ENCODE measurements around the gene PGLYRP4. TPM values are rescaled to one million over a fixed set of nuclear protein-coding genes. Genes with fewer than 3 reads are reported as not detected.

PGLYRP4 gene
- total and polyA plus RNA-seq, 7 donors: not detected

DNA sequence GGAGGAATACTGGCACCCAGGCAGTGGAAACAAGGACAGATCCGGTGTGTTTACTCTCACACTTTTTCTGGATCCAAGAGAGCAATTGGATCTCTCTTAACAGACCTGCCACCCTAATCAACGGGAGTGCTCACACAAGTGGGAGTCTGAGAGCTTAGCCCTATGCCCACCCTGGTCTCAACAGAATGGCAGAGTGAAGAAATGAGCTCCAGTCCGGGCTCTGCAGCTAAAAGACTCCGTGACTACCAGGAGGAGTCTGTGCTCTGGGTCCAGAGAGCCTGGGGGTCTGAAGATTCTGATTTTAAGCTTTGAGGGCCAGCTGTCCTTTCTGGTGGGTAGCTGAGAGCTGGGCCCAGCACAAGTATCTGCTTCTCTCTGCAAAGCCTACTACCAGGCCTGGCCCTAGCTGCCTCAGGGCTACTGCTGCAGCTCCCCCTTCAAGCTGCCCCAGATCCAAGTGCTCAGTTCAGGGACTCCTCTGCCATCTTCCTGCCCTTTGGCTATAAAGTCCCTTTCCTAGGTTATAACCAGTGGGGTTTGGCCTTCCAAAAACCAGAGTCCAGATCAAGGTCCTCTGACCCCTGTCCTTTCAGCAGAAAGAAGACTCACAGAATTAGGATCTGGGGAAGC lies 13.0 kb upstream of the PGLYRP4 start:
- Histone ChIP-seq H3K27ac (no peak overlapping the region), H3K27me3 (ENCODE audit: insufficient read depth in 3 of 3, low read length in 2 of 3) (no peaks in the 10 kb centered on the region), H3K9me3 (no peaks in the 10 kb centered on the region), H3K4me3 (no peak overlapping the region), H3K36me3 (ENCODE audit: insufficient read depth in 1 of 2, low read depth in 1 of 2) (no peaks in the 10 kb centered on the region), H3K4me1 (no peaks in the 10 kb centered on the region)
- intact Hi-C loops (cut with DNase I): no loop called here
- 77 to 86% (median 82%) methylated on average over 4 of the region's 4 CpGs for WGBS, 3 donors
- TF ChIP-seq, protein P1, sequence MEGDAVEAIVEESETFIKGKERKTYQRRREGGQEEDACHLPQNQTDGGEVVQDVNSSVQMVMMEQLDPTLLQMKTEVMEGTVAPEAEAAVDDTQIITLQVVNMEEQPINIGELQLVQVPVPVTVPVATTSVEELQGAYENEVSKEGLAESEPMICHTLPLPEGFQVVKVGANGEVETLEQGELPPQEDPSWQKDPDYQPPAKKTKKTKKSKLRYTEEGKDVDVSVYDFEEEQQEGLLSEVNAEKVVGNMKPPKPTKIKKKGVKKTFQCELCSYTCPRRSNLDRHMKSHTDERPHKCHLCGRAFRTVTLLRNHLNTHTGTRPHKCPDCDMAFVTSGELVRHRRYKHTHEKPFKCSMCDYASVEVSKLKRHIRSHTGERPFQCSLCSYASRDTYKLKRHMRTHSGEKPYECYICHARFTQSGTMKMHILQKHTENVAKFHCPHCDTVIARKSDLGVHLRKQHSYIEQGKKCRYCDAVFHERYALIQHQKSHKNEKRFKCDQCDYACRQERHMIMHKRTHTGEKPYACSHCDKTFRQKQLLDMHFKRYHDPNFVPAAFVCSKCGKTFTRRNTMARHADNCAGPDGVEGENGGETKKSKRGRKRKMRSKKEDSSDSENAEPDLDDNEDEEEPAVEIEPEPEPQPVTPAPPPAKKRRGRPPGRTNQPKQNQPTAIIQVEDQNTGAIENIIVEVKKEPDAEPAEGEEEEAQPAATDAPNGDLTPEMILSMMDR (IDR thresholded peaks at IDR 0.05): no peak
- ATAC-seq (no peak), DNase-seq (no peak)

DNA sequence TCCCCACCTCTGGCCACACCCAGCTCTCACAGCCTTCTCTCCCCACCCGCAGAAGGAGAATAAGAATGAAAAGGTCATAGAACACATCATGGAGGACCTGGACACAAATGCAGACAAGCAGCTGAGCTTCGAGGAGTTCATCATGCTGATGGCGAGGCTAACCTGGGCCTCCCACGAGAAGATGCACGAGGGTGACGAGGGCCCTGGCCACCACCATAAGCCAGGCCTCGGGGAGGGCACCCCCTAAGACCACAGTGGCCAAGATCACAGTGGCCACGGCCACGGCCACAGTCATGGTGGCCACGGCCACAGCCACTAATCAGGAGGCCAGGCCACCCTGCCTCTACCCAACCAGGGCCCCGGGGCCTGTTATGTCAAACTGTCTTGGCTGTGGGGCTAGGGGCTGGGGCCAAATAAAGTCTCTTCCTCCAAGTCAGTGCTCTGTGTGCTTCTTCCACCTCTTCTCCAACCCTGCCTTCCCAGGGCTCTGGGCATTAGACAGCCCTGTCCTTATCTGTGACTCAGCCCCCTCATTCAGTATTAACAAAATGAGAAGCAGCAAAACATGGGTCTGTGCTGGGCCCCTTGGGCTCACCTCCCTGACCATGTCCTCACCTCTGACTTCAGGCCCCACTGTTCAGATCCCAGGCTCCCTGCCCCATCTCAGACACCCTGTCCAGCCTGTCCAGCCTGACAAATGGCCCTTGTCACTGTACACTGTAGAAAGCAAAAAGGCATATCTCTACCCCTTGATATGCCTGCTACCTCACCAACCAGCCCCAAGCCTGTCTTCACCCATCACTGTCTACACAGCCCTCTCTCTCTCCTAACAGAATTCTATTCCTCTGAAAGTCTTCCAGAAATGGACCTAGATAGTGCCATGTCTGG lies 12.2 kb upstream of the PGLYRP4 start:
- H3K4me3 ChIP-seq: no peak overlapping the region
- no peak for ATAC-seq
- H3K4me1 ChIP-seq: no peaks in the 10 kb centered on the region
- H3K27ac ChIP-seq: no peak overlapping the region
- H3K27me3 ChIP-seq (ENCODE audit: insufficient read depth in 3 of 3, low read length in 2 of 3): no peaks in the 10 kb centered on the region
- intact Hi-C loops (cut with DNase I): no loop called here
- TF ChIP-seq, protein P1 (IDR thresholded peaks at IDR 0.05): no peak
- no peaks in the 10 kb centered on the region for H3K36me3 ChIP-seq (ENCODE audit: insufficient read depth in 1 of 2, low read depth in 1 of 2)
- no peak for DNase-seq
- 84 to 89% (median 89%) methylated on average over 11 of the region's 11 CpGs for WGBS, 3 donors
- no peaks in the 10 kb centered on the region for H3K9me3 ChIP-seq

DNA sequence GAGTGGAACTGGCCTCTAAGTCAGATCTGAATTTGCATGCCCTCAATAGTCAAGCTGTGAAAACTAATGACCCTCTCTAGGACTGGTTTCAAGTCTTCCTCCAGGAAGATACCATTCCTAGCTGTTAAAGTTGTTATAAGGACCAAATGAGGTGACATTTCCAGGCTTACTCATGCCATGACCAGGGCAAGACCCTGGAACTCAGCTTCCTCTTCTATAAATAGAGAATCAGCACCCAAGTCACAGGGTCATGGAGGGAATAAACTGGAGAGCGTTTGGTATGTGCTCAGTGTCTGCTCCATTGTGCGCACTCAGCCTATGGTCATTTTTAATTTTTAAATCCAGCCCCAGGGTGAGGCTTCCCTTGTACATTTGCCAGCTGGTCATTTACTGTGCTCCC lies 11.5 kb upstream of the PGLYRP4 start:
- DNase-seq: no peak
- no peaks in the 10 kb centered on the region for H3K9me3 ChIP-seq
- intact Hi-C loops (cut with DNase I): no loop called here
- ATAC-seq: peak in 2 of 4 donors; percentile 39 to 54
- no peaks in the 10 kb centered on the region for H3K4me1 ChIP-seq
- H3K4me3 ChIP-seq: no peak overlapping the region
- no peaks in the 10 kb centered on the region for H3K36me3 ChIP-seq (ENCODE audit: insufficient read depth in 1 of 2, low read depth in 1 of 2)
- TF ChIP-seq, protein P1 (IDR thresholded peaks at IDR 0.05): no peak
- 64 to 80% (median 75%) methylated on average over 2 of the region's 2 CpGs for WGBS, 3 donors
- H3K27me3 ChIP-seq (ENCODE audit: insufficient read depth in 3 of 3, low read length in 2 of 3): no peaks in the 10 kb centered on the region
- no peak overlapping the region for H3K27ac ChIP-seq

DNA sequence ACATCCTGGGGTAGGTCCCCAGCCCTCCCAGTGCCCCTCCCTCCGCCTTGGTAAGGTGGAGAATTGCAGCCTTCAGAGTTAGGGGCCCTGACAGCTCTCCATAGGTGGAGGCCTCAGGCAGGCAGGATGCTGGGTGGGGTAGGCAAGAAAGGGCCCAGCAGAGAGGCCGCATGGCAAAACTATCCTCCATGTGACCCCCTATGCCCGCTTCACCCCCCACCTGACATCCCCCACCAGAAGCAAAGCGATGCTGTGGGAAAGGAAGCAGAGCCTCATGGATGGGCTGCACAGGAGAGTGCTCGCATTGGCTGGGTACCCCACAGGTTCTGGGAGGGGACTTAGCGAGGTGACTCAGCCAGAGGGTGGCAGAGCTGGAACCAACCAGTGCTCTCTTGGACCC lies 10.6 kb upstream of the PGLYRP4 start:
- TF ChIP-seq, protein P1 (IDR thresholded peaks at IDR 0.05): no peak
- no peaks in the 10 kb centered on the region for H3K9me3 ChIP-seq
- DNase-seq (no peak), ATAC-seq (no peak)
- H3K4me3 ChIP-seq: no peak overlapping the region
- H3K27ac ChIP-seq: no peak overlapping the region
- no peaks in the 10 kb centered on the region for H3K4me1 ChIP-seq
- WGBS, 3 donors: 90 to 95% (median 92%) methylated on average over 6 of the region's 6 CpGs
- no peaks in the 10 kb centered on the region for H3K27me3 ChIP-seq (ENCODE audit: insufficient read depth in 3 of 3, low read length in 2 of 3)
- no peaks in the 10 kb centered on the region for H3K36me3 ChIP-seq (ENCODE audit: insufficient read depth in 1 of 2, low read depth in 1 of 2)
- intact Hi-C loops (cut with DNase I): loop anchor here in 1 of 2 donors (10.0 kb wide), 1 partner anchor 396 kb away; no protein-coding TSS in a partner anchor
